ENCODE results near the gene TDRD9.

The TDRD9 gene

DNA sequence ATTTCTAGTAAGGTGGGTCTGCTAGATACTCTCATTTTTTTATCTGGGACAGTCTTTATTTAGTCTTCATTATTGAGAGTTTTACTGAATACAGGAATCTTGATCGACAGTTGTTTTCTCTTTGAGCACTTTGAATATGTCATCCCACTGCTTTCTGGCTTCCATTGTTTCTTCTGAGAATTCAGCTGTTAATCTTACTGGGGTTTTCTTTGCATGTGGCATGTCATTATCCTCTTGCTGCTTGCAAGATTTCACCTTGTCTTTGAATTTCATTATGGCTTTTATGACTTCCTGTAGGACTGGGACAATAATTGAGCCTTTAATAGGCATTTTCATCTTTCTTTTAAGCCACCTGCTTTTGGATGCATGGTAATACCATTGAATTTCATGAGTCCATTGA lies 60.8 kb downstream of the TDRD9 start:
- TF ChIP-seq, protein P1, sequence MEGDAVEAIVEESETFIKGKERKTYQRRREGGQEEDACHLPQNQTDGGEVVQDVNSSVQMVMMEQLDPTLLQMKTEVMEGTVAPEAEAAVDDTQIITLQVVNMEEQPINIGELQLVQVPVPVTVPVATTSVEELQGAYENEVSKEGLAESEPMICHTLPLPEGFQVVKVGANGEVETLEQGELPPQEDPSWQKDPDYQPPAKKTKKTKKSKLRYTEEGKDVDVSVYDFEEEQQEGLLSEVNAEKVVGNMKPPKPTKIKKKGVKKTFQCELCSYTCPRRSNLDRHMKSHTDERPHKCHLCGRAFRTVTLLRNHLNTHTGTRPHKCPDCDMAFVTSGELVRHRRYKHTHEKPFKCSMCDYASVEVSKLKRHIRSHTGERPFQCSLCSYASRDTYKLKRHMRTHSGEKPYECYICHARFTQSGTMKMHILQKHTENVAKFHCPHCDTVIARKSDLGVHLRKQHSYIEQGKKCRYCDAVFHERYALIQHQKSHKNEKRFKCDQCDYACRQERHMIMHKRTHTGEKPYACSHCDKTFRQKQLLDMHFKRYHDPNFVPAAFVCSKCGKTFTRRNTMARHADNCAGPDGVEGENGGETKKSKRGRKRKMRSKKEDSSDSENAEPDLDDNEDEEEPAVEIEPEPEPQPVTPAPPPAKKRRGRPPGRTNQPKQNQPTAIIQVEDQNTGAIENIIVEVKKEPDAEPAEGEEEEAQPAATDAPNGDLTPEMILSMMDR (IDR thresholded peaks at IDR 0.05; ENCODE audit: insufficient read depth, low read length, poor library complexity, severe bottlenecking): no peak
- no peaks in the 10 kb centered on the region for H3K36me3 ChIP-seq (ENCODE audit: control insufficient read depth, insufficient read depth, low read length)
- no peaks in the 10 kb centered on the region; the same call in 1 of the 2 replicates for H3K27me3 ChIP-seq (replicated peaks; ENCODE audit: control insufficient read depth, insufficient read depth, low read length)
- no peak for DNase-seq (ENCODE audit: extremely low read depth, insufficient read length)
- no peak overlapping the region for H3K4me3 ChIP-seq (replicated peaks; ENCODE audit: low read depth, low read length)

DNA sequence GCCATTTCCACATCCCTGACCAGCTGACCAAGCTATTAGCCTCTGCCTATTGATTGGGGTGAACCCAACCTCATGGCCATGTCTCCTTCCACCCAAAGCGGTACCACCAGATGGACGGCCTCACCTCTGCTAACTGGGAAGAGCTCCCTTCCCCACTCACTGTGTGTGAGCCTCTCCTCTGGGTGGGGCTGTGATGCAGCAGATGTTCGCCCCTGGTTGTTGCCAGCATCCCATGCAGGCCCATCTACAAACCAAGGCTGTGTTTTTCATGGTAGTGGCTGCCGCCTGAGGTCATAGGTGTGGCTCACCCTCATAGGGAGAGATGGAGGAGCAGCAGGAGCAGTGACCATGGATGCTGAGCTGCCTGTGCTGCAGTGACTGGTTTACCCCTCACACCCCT lies 61.7 kb downstream of the TDRD9 start:
- no peak for DNase-seq (ENCODE audit: extremely low read depth, insufficient read length)
- Histone ChIP-seq H3K36me3 (ENCODE audit: control insufficient read depth, insufficient read depth, low read length) (no peaks in the 10 kb centered on the region), H3K27me3 (replicated peaks; ENCODE audit: control insufficient read depth, insufficient read depth, low read length) (no peaks in the 10 kb centered on the region; the same call in 1 of the 2 replicates), H3K4me3 (replicated peaks; ENCODE audit: low read depth, low read length) (no peak overlapping the region)
- TF ChIP-seq, protein P1 (IDR thresholded peaks at IDR 0.05; ENCODE audit: insufficient read depth, low read length, poor library complexity, severe bottlenecking): no peak

DNA sequence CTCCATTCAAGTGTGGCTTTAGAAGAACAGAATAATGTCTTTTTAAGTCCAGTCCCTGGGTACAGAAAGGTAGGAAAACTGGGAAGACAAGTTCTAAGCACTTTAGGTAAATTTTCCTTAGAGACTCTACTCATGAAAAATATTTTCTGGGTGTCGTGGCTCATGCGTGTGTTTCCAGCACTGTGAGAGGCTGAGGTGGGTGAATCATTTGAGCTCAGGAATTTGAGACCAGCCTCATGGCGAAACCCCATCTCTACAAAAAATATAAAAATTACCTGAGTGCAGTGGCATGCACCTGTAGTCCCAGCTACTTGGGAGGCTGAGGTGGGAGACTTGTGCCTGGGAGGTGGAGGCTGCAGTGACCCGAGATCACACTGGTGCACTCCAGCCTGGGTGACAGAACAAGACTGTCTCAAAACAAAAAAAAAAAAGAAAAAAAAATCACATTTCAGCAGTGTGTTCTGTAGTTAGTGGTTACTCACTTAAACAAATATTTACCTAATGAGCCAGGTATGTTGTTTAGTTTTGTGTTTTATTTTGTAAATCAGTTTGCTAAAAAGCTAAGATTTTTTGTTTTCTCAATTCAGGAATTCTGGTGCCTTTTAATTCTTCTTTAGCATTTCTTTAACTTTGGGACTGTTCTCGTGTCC lies 66.4 kb downstream of the TDRD9 start:
- TF ChIP-seq, protein P1 (IDR thresholded peaks at IDR 0.05; ENCODE audit: insufficient read depth, low read length, poor library complexity, severe bottlenecking): no peak
- no peak for DNase-seq (ENCODE audit: extremely low read depth, insufficient read length)
- no peak overlapping the region for H3K4me3 ChIP-seq (replicated peaks; ENCODE audit: low read depth, low read length)
- no peaks in the 10 kb centered on the region; the same call in 1 of the 2 replicates for H3K27me3 ChIP-seq (replicated peaks; ENCODE audit: control insufficient read depth, insufficient read depth, low read length)
- H3K36me3 ChIP-seq (ENCODE audit: control insufficient read depth, insufficient read depth, low read length): no peaks in the 10 kb centered on the region

DNA sequence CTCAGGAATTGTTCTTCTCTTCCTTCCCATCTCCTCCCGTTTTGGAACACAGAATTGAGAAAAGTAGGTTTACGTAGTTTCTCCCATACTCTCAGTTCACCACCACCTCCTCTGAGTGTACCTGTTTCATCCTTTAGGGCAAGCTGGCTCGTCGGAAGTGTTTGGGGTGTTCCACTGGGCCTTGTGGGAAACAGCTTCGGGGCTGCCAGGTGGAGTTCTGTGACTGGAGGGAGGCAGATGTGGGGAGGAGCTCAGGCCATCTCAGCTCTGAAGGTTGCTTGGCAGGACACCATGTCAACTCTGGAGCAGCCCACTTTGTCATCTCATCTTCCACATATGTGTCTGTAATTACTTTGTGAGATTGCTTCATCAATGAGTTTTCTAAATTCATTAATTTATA lies 67.6 kb downstream of the TDRD9 start:
- no peaks in the 10 kb centered on the region for H3K27me3 ChIP-seq (replicated peaks; ENCODE audit: control insufficient read depth, insufficient read depth, low read length)
- no peaks in the 10 kb centered on the region for H3K36me3 ChIP-seq (ENCODE audit: control insufficient read depth, insufficient read depth, low read length)
- DNase-seq (ENCODE audit: extremely low read depth, insufficient read length): no peak
- TF ChIP-seq, protein P1 (IDR thresholded peaks at IDR 0.05; ENCODE audit: insufficient read depth, low read length, poor library complexity, severe bottlenecking): no peak
- H3K4me3 ChIP-seq (replicated peaks; ENCODE audit: low read depth, low read length): no peak overlapping the region

DNA sequence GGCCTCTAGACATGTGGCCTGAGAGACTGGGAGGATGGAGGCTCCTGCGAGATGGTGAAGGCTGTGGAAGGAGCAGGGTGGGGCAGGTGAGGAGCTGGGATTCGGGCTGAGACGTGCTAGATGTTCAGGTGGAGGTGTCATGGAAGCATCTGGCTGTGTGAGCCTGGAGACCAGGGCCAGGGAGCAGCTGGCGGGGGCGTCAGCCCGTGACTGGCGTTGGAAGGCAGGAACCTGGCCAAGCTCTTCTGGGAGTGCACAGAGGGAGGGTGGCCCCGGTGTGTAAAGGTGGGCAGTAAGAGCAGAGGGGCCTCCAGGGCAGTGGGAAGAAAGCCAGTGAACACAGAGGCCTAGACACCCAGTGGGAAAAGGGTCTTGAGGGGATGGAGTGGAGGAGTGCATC lies 69.1 kb downstream of the TDRD9 start:
- Histone ChIP-seq H3K27me3 (replicated peaks; ENCODE audit: control insufficient read depth, insufficient read depth, low read length) (no peaks in the 10 kb centered on the region), H3K4me3 (replicated peaks; ENCODE audit: low read depth, low read length) (no peak overlapping the region), H3K36me3 (ENCODE audit: control insufficient read depth, insufficient read depth, low read length) (no peaks in the 10 kb centered on the region)
- no peak for DNase-seq (ENCODE audit: extremely low read depth, insufficient read length)
- TF ChIP-seq, protein P1 (IDR thresholded peaks at IDR 0.05; ENCODE audit: insufficient read depth, low read length, poor library complexity, severe bottlenecking): no peak

DNA sequence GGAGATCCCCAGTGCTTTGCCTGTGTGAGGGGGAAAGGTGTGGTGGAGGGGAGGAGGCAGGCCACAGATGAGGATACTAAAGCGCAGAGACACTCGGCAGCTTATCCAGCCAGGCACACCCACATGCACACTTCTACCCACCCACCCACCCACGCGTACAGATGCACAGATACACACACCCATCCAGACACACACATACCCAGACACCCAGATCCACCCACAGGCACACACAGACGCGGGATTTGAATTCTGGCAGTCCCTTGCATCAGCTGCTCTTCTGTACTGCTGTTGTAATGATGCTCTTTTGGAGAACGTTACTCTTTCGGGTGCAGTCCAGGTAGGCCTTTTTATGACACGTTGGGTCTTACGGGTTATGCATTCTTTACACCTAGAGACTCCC lies 69.8 kb downstream of the TDRD9 start:
- H3K4me3 ChIP-seq (replicated peaks; ENCODE audit: low read depth, low read length): no peak overlapping the region
- TF ChIP-seq, protein P1 (IDR thresholded peaks at IDR 0.05; ENCODE audit: insufficient read depth, low read length, poor library complexity, severe bottlenecking): no peak
- H3K27me3 ChIP-seq (replicated peaks; ENCODE audit: control insufficient read depth, insufficient read depth, low read length): no peaks in the 10 kb centered on the region
- no peaks in the 10 kb centered on the region for H3K36me3 ChIP-seq (ENCODE audit: control insufficient read depth, insufficient read depth, low read length)
- DNase-seq (ENCODE audit: extremely low read depth, insufficient read length): no peak

Data from GM06990 (cell line).